Esophagus muscularis mucosa (tissue), 4 donors: Measurements from ENCODE around the gene PRLH.

Source experiments
- CTCF ChIP-seq, 3 experiments: fragments of 200-600 bp in 2 of 3; fragments of 450-650 bp in 1 of 3; sonication (generic) in 2 of 3; IDR thresholded peaks; one replicate each; pipeline ENCODE4 v1.5.1; 2017 to 2019; ENCODE audit warnings: antibody characterized with exemption in 3 of 3, mild to moderate bottlenecking in 2 of 3, moderate library complexity in 1 of 3
- EP300 ChIP-seq: sonication (generic); formaldehyde crosslinking; IDR thresholded peaks from one replicate; pipeline ENCODE4 v1.6.1; 2017; ENCODE audit warnings: antibody characterized with exemption
- POLR2A ChIP-seq: fragments of 450-650 bp; IDR thresholded peaks from one replicate; pipeline ENCODE4 v1.6.1; 2017; ENCODE audit warnings: antibody characterized with exemption, moderate library complexity, mild to moderate bottlenecking, low read depth

- TF ChIP-seq CTCF (IDR thresholded peaks at IDR 0.05), result no peak
- no peak for TF ChIP-seq EP300
- TF ChIP-seq POLR2A, result no peak
These were observed 39.1 kb upstream of the PRLH start for GRCh38 chr2:237527233-237527632.
